HL-60/S4 (cell line): ENCODE data around the gene ZFP64.
"Not testable (repeated sequence)": the region's sequence is repeated elsewhere in the genome, so short reads cannot be mapped to it uniquely, and the experiment has no call there.

Source experiments
- in situ Hi-C: fragments of 300-500 bp; cut with MboI; formaldehyde crosslinking; loops from 2 replicates; pipeline ENCODE4 v1.14.3; 2022; ENCODE audit warnings: low sequenced_read_pairs

The ZFP64 gene

DNA sequence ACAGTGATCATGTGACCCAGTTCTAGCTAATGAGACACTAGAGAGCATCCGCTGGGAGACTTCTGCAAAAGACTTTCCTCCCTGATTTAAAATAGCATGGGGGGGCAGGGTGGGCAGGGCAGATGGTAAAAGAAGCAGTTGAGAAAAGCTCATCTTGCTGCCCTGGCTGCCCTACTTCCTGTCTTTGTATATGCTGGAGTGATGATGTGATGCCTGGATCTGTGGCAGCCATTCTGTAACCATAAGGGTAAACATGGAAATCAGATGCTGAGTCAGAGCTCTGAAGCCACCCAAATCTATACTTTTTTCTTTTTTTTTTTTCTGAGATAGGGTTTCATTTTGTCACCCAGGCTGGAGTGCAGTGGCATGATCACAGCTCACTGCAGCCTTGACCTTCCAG is 25.4 kb downstream of the ZFP64 start:
- in situ Hi-C loops, result no loop called here

GRCh38 chr20:52160621-52161204 is 30.9 kb downstream of the ZFP64 start:
- in situ Hi-C loops, result no loop called here

DNA sequence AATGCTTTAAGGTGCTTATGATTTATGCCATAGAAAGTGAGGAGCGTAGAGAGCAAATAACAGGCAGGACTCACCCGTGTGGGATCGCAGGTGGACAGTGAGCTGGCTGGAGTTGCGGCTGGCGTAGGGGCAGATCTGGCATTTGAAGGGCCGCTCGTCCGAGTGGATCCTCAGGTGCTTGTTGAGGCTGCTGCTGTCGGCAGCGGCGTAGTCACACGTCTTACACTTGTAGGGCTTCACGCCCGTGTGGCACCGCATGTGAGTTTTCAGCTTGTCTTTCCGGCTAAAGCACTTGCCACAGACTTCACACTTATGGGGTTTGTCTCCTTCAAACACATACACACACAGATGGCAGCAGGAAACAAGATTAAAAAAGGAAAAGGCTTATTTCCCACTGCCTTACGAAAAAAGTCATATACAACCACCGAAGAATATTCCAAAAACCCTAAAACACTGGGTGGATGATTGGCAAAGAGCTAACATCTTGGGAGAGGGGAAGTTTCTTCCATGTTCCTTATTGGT is 31.5 kb downstream of the ZFP64 start:
- in situ Hi-C loops, result no loop called here

DNA sequence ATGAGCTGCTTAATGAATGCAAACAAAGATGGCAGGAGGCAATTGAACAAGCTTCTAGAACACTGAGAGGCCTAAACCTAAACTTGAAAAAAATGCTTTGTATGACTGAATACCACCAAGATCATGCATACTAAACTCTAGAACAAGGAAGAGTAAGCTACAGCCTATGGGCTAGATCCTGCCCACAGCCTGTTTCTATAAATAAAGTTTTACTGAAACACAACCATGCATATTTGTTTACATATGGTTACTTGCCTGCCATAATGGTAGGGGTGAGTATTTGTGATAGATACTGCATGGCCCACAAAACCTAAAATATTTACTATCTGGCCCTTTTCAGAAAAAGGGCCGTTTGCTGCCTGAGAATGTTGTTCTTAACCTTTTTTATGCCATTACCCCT is 37.0 kb downstream of the ZFP64 start:
- in situ Hi-C loops, result no loop called here

DNA sequence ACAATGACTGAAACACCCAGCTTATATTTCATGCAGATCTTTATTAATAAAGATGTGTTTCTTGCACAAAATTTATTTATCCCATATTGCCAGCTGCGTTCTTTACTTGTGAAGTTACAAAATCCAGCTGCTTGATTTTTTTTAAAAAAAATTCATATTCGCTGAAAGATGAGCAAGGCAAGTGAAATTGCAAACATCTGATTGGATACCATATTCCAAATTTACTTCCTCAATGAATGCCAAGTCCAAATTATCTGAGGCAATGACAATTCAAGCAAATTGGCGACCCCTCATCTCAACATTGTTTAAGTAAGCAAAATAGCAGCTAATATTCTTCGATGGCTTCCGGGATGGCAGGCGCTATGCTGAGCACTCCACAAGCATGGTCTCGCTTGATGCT is 37.7 kb downstream of the ZFP64 start:
- in situ Hi-C loops, result no loop called here

GRCh38 chr20:52152921-52153320 is 38.7 kb downstream of the ZFP64 start:
- in situ Hi-C loops, result no loop called here

- in situ Hi-C loops, result no loop called here
These were observed 39.2 kb downstream of the ZFP64 start for GRCh38 chr20:52152416-52152815.

DNA sequence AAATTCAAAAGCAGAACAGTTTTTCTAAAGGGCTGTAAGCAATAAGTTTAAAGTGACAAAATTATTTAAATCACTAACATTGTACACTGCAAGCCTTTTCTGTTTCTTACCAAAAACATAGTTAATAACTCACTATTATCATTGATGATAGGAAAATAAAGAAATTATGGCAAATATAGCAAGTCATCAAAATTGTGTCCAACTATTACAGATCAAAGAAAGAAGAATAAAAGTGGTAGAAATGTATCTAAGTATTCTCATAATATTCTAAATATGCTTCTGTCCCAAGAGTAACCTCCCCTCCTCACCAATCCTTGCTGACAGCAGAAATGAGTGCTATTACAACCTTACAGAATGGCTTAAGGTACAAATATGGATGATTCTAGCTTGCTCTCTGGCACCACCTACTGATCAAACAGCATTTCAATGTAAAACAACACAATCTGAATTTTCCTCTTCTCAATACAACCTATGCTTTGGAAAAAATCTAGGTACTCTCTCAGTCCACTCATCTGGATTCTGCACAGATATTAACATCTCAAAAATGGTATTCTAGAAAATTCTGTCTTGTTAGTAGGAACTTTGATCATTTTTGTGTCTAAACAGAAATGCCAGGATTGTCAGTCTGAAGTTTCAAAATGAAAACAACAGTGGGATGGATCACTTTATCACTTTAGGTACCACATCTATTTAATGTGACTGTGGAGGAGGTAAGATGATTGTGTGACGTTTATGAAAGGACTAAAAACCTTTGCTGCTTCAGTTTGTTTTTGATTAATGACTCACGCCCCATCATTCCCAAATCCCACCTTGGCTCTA is 40.9 kb downstream of the ZFP64 start:
- in situ Hi-C loops, result no loop called here

GRCh38 chr20:52145587-52145986 is 46.0 kb downstream of the ZFP64 start:
- in situ Hi-C loops, result no loop called here

- in situ Hi-C loops, result no loop called here
These were observed 48.3 kb downstream of the ZFP64 start for GRCh38 chr20:52143277-52143676.

DNA sequence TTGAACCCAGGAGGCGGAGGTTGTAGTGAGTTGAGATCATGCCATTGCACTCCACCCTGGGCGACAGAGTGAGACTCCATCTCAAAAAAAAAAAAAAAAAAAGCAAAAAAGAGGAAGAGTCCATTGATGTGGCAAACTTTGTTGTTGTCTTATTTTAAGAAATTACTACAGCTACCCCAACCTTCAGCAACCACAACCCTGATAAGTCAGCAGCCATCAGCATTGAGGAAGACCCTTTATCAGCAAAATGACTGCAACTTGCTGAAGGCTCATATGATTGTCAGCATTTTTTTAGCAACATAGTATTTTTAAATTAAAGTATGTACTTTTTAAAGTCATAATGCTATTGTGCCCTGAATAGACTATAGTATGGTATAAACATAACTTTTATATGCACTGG is 48.8 kb downstream of the ZFP64 start:
- in situ Hi-C loops, result no loop called here

GRCh38 chr20:52139986-52140385 is 51.6 kb downstream of the ZFP64 start:
- in situ Hi-C loops, result no loop called here

- in situ Hi-C loops, result no loop called here
These were observed 53.7 kb downstream of the ZFP64 start for GRCh38 chr20:52137850-52138249.

- in situ Hi-C loops, result not testable (repeated sequence)
These were observed 57.9 kb downstream of the ZFP64 start for GRCh38 chr20:52133714-52134113.

DNA sequence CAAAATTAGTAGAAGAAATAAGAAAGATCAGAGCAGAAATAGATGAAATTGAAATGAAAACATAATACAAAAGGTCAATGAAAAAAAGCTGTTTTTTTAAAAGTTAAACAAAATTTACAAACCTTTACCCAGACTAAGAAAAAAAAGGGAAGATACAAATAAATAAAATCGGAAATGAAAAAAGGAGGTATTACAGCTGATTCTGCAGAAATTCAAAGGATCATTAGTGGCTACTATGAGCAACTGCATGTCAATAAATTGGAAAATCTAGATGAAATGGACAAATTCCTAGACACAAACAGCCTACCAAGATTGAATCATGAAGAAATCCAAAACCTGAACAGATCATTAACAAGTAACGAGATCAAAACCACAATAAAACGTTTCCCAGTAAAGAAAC is 59.2 kb downstream of the ZFP64 start:
- in situ Hi-C loops, result no loop called here

- in situ Hi-C loops, result no loop called here
These were observed 60.4 kb downstream of the ZFP64 start for GRCh38 chr20:52131048-52131643.

DNA sequence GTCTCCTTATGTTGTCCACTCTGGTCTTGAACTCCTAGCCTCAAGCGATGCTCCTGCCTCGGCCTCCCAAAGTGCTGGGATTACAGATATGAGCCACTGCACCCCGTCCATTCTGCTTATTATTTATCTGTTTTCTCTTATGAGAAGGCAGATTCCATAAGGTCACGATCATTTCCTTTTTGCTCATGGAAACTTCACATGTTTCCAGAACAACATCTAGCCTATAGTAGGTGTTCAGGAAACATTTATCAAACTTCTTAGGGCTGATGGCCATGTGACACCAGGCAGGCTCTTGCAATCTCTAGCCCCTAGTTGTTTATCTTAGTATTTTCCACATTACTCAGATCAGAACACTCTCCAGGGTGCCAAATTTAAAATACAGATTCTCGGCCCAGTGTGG is 61.2 kb downstream of the ZFP64 start:
- in situ Hi-C loops, result no loop called here

DNA sequence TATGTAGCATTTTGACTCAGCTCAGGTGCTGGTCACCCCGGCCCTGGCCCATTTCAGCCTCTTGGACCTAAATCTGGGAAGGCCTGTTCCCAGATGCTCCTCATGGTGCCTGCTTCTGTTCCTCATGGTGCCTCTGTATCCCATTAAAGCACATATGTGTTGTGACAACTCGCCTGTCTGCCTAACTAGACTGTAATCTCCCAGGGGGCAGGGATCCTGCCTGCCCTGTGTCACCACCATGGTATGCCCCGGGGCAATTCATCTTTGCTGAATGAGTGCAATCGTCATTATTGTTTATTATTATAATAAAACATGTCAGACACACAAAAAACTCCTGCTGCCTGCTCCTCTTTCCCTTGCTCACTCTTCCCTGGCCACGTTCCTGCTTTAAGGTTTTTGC is 62.0 kb downstream of the ZFP64 start:
- in situ Hi-C loops, result no loop called here

DNA sequence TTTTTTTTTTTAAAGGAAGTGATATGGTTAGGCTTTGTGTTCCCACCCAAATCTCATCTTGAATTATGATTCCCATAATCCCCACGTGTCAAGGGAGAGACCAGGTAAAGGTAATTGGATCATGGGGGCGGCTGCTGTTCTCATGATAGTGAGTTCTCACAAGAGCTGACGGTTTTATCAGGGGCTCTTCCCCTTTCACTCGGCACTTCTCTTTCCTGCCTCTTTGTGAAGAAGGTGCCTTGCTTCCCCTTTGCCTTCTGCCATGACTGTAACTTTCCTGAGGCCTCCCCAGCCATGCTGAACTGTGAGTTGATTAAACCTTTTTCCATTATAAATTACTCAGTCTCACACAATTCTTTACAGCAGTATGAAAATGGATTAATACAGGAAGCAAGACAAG is 64.3 kb downstream of the ZFP64 start:
- in situ Hi-C loops, result no loop called here

DNA sequence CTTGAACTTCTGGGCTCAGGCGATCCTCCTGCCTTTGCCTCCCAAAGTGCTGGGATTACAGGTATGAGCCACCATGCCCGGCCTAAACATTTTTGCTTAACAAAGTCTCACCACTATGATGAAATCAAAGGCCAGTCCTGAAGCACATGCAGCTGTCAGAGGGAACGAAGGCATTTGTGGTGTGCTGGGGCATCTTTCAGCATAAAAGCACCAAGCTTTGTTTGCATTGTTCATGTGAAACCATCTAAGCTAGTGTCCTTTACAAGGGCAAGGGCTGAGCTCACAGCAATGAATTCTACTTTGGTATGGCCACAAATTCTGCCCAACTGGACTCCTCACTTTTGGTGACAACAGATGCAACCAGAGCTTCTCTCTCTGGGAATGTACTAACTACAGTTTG is 66.8 kb downstream of the ZFP64 start:
- in situ Hi-C loops, result no loop called here

DNA sequence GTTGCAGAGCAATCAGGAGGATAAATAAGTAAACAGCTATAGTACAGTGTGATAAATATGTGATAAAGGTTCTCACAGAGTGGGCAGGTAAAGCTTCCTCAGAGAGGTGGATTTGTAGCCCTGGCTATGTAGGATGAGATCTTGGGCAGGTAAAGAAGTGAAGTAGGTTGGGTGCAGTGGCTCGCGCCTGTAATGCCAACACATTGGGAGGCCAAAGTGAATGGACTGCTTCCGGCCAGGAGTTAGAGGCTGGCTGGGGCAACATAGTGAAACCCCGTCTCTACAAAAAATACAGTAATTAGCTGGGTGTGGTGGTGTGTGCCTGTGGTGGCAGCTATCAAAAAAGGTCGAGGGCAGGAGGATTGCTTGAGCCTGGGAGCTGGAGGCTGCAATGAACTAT is 72.9 kb downstream of the ZFP64 start:
- in situ Hi-C loops, result no loop called here

DNA sequence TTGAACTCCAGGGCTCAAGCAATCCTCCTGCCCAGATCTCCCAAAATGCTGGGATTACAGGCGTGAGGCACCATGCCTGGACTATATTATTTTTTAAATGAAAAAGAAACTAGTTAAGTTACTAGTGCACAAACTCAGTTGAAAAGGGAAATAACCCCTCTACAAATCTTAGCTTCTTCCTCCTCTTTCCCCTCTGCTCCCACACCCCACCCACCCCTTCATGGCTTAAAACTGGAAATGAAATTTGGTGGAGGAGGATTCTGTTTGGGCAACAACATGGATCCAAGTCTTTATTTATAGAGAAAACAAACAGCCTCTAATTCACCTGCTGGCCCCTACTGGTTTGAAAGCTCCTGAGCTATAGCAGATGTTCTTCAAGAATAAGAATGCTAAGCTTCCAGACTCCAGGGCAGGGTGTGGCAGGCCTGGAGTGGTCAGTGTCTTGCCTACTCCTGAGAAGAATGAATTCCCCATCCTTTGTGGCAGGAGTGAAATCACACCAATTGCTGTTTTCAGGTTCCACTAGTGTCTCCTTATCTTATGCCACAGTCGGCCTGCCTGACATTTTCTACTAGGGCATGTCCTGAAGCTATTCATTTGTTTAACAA is 73.5 kb downstream of the ZFP64 start:
- in situ Hi-C loops, result no loop called here
